GM12801 (cell line): ENCODE results near the gene SH3BP1.

Experiments used
- CTCF ChIP-seq: IDR thresholded peaks from one replicate; pipeline ENCODE4 v1.5.1; 2011; ENCODE audit warnings: control low read depth; ENCODE audit not compliant: insufficient read length; ENCODE audit errors: extremely low read depth

The SH3BP1 gene

DNA sequence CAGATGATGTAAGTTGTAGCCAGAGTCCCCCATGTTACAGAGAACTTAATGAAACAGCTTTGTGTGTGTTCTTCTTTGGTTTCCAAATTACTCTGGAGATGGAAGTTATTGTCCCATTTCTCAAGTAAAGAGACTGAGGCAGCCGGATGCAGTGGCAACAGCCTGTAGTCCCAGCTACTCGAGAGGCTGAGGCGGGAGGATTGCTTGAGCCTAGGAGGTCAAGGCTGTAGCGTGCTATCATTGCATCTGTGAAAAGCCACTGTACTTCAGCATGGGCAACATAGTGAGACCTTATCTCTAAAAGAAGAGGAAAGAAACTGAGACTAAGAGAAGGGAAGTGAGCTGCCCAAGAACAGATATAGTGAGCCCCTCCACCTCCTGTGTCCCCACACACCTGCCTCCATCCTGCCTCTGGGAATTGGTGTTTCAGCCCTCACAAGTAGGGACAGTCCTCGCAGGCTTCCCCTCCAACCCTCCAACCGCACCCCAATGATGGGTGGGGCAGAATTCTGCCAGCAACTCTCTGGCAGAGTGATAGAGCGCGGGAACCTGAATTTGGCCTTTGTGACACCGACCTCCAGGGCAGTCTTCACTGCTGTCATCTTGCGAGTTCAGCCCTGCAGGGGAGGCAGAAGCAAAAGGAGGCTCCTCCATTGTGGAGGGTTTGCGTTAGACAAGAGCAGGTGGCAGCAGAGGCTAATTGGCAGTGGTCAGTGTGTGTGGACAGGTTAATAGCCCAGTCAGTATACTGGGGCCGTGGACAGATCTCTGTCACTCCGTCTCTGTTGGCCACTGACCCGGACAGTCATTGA, 20.6 kb downstream of the SH3BP1 start:
- no peak for TF ChIP-seq CTCF

DNA sequence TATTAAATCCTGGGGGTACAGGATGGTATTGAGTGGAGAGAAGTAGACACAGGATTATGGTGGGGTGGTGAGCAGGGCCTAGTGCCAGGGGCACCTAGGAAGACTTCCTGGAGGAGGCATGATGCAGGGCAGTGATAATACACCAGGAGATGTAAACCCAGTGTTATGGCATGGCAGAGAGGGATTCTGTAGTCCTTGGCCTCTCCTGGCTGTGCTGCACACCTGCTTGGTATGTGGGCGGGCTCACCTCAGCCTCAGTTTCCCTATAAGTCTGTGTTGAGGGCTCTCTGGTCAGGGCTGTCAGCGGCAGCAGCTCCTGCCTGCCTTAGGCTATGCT, 21.2 kb downstream of the SH3BP1 start:
- no peak for TF ChIP-seq CTCF

- TF ChIP-seq CTCF, result no peak
These were observed 21.9 kb downstream of the SH3BP1 start for GRCh38 chr22:37661160-37661924.

- no peak for TF ChIP-seq CTCF
These were observed 22.6 kb downstream of the SH3BP1 start for GRCh38 chr22:37662039-37662438.

DNA sequence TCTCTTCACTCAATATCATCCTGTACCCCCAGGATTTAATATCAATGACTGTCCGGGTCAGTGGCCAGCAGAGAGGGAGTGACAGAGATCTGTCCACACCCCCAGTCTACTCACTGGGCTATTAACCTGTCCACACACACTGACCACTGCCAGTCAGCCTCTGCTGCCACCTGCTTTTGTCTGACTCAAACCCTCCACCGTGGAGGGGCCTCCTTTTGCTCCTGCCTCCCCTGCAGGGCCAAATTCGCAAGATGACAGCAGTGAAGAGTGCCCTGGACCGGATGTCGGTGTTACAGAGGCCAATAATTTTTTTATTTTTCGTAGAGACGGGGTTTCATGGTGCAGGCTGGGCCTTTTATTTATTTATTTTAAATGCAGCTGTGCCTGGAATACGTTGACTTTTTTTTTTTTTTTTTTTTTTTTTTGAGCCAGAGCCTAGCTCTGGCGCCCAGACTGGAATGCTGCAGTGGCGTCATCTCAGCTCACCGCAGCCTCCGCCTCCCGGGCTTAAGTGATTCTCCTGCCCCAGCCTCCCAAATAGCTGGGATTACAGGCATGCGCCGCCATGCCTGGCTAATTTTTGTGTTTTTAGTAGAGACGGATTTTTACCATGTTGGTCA, 24.2 kb downstream of the SH3BP1 start:
- TF ChIP-seq CTCF, result no peak

GRCh38 chr22:37664249-37665101, 25.0 kb downstream of the SH3BP1 start:
- no peak for TF ChIP-seq CTCF

DNA sequence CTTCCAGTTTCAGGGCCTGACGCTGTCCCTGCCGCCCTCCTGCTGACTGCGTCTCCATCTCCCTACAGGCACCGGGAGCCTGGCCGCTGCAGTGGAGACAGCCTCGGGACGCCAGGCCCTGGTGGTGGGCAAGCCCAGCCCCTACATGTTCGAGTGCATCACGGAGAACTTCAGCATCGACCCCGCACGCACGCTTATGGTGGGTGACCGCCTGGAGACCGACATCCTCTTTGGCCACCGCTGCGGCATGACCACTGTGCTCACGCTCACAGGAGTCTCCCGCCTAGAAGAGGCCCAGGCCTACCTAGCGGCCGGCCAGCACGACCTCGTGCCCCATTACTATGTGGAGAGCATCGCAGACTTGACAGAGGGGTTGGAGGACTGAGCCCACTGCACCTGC, 26.0 kb downstream of the SH3BP1 start:
- no peak for TF ChIP-seq CTCF
